ENCODE data around the gene TMEM81.

- no peak for TF ChIP-seq CTCF (IDR thresholded peaks at IDR 0.05; ENCODE audit: low read length)
- no peak for TF ChIP-seq EZH2 (IDR thresholded peaks at IDR 0.05; ENCODE audit: borderline replicate concordance, low read length)
Measured at GRCh38 chr1:205062319-205062718, 21.9 kb downstream of the TMEM81 start.

Data from OCI-LY1 (cell line).